Neural progenitor cell (in vitro differentiated cells): Measurements from ENCODE around the gene HYLS1. TPM values are rescaled to one million over a fixed set of nuclear protein-coding genes. Genes with fewer than 3 reads are reported as not detected.

Source experiments
- DNase-seq: peaks from one replicate; pipeline ENCODE4 v3.0.0-alpha.2; 2016; ENCODE audit warnings: low spot score
- H2AFZ ChIP-seq: fragments of 200-600 bp; sonication (generic); replicated peaks from 2 replicates; pipeline ENCODE4 v1.6.1; 2016; ENCODE audit warnings: antibody characterized with exemption
- H3F3A ChIP-seq: fragments of 200-600 bp; sonication (generic); 2 replicates; pipeline ENCODE4 v1.6.1; 2016; ENCODE audit warnings: antibody characterized with exemption, low read depth
- H3K27ac ChIP-seq: fragments of 200-600 bp; sonication (generic); 2 replicates; pipeline ENCODE4 v1.5.1; 2016; ENCODE audit warnings: mild to moderate bottlenecking
- H3K27me3 ChIP-seq: fragments of 200-600 bp; sonication (generic); 2 replicates; pipeline ENCODE4 v1.6.1; 2016; ENCODE audit warnings: mild to moderate bottlenecking, moderate library complexity
- H3K36me3 ChIP-seq: fragments of 200-600 bp; sonication (generic); 2 replicates; pipeline ENCODE4 v1.5.1; 2016
- H3K4me1 ChIP-seq: fragments of 200-600 bp; sonication (generic); 2 replicates; pipeline ENCODE4 v1.6.1; 2016; ENCODE audit warnings: mixed run types
- H3K4me2 ChIP-seq: fragments of 200-600 bp; sonication (generic); 2 replicates; pipeline ENCODE4 v1.6.1; 2016
- H3K4me3 ChIP-seq: fragments of 200-600 bp; sonication (generic); 2 replicates; pipeline ENCODE4 v1.5.1; 2016
- H3K79me2 ChIP-seq: fragments of 200-600 bp; sonication (generic); 2 replicates; pipeline ENCODE4 v1.6.1; 2016; ENCODE audit warnings: low read depth
- H3K9ac ChIP-seq: fragments of 200-600 bp; sonication (generic); 2 replicates; pipeline ENCODE4 v1.6.1; 2016
- H3K9me3 ChIP-seq: fragments of 200-600 bp; sonication (generic); 2 replicates; pipeline ENCODE4 v1.5.1; 2016; ENCODE audit warnings: low read depth
- H4K20me1 ChIP-seq: fragments of 200-600 bp; sonication (generic); 2 replicates; pipeline ENCODE4 v1.6.1; 2016; ENCODE audit warnings: low read depth
- H3K27ac Mint-ChIP-seq: 3 replicates; pipeline ENCODE4 v1.8.0; 2021; ENCODE audit warnings: mixed read lengths
- H3K27me3 Mint-ChIP-seq: 2 replicates; pipeline ENCODE4 v1.8.0; 2022; ENCODE audit warnings: low read depth, mild to moderate bottlenecking, inconsistent platforms, moderate library complexity, mixed read lengths; ENCODE audit not compliant: insufficient read depth
- H3K36me3 Mint-ChIP-seq: 3 replicates; pipeline ENCODE4 v1.8.0; 2021; ENCODE audit warnings: mixed read lengths
- H3K4me1 Mint-ChIP-seq: 3 replicates; pipeline ENCODE4 v1.8.0; 2021; ENCODE audit warnings: mixed read lengths
- H3K4me3 Mint-ChIP-seq: 3 replicates; pipeline ENCODE4 v1.8.0; 2021; ENCODE audit warnings: mild to moderate bottlenecking, moderate library complexity, mixed read lengths
- H3K9me3 Mint-ChIP-seq: 3 replicates; pipeline ENCODE4 v1.8.0; 2020; ENCODE audit warnings: mixed read lengths
- EZH2 ChIP-seq: fragments of 200-600 bp; sonication (generic); IDR thresholded peaks from 2 replicates; pipeline ENCODE4 v1.6.1; 2017; ENCODE audit warnings: antibody characterized with exemption, mild to moderate bottlenecking, moderate library complexity
- EZH2phosphoT487 ChIP-seq: fragments of 200-600 bp; sonication (generic); IDR thresholded peaks from 2 replicates; pipeline ENCODE4 v1.6.1; 2017; ENCODE audit warnings: antibody characterized with exemption
- total RNA-seq: library from RNA; depleted of rRNA; stranded (reverse); fragments of >200 nt; gene quantifications from 2 replicates; pipeline ENCODE4 v1.2.3, GENCODE V29; 2015; ENCODE audit warnings: low replicate concordance
- TF ChIP-seq, protein P1 (sequence below): fragments of 200-600 bp; sonication (generic); IDR thresholded peaks from 2 replicates; pipeline ENCODE4 v1.5.1; 2017; ENCODE audit warnings: antibody characterized with exemption, mild to moderate bottlenecking

HYLS1 gene
- total RNA-seq, 1 donor from 2014 or later = 8.9 TPM

DNA sequence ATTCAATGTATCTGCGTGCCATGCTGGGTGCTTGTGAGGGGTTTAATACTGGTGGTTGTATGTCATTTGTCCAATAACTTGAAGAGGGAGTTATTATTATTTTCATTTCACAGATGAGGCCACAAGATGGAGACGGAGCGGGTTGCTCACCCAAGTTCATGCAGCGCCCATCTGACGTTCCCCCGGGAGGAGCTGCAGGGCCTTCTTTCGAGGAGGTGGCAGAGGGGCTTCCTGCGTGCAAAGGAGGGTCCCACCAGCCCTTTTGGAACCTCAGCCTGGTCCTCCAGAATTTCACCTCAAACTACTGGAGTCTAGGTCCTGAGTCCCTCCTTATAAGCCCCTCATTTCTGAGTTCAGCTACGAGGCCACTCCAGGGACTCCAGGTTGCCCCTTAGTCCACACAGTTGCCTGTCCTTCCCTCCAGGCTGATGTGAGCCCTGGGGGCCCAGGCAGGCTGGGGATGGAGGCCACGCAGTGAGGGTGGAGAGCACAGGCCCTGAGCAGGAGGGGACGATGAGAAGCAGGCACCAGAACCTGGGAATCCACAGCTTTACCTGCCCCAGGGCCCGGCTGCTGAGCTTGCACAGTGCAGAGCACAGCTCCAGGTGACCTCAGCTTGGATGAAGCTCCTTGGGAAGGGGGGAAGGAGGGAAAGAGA, 55.4 kb downstream of the HYLS1 start:
- Mint-ChIP-seq H3K9me3 (peaks cover 3% of the 10 kb centered on the region), H3K4me3 (no peak overlapping the region), H3K27me3 (peaks cover 12% of the 10 kb centered on the region), H3K27ac (no peak overlapping the region), H3K36me3 (peaks cover 3% of the 10 kb centered on the region), H3K4me1 (peaks cover 46% of the 10 kb centered on the region)
- no peak overlapping the region for H3K27ac ChIP-seq
- no peaks in the 10 kb centered on the region for H4K20me1 ChIP-seq
- no peak overlapping the region for H2AFZ ChIP-seq
- peaks cover 8% of the 10 kb centered on the region for H3K4me1 ChIP-seq
- no peak for DNase-seq
- no peak overlapping the region for H3K4me3 ChIP-seq
- H3K27me3 ChIP-seq = no peaks in the 10 kb centered on the region
- no peak overlapping the region for H3K4me2 ChIP-seq
- no peaks in the 10 kb centered on the region for H3K79me2 ChIP-seq
- H3K9me3 ChIP-seq = no peaks in the 10 kb centered on the region
- TF ChIP-seq, protein P1, sequence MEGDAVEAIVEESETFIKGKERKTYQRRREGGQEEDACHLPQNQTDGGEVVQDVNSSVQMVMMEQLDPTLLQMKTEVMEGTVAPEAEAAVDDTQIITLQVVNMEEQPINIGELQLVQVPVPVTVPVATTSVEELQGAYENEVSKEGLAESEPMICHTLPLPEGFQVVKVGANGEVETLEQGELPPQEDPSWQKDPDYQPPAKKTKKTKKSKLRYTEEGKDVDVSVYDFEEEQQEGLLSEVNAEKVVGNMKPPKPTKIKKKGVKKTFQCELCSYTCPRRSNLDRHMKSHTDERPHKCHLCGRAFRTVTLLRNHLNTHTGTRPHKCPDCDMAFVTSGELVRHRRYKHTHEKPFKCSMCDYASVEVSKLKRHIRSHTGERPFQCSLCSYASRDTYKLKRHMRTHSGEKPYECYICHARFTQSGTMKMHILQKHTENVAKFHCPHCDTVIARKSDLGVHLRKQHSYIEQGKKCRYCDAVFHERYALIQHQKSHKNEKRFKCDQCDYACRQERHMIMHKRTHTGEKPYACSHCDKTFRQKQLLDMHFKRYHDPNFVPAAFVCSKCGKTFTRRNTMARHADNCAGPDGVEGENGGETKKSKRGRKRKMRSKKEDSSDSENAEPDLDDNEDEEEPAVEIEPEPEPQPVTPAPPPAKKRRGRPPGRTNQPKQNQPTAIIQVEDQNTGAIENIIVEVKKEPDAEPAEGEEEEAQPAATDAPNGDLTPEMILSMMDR = no peak
- no peak for TF ChIP-seq EZH2
- no peak for TF ChIP-seq EZH2phosphoT487
- H3K9ac ChIP-seq = no peak overlapping the region
- H3K36me3 ChIP-seq = no peaks in the 10 kb centered on the region
- peaks cover 5% of the 10 kb centered on the region for H3F3A ChIP-seq

DNA sequence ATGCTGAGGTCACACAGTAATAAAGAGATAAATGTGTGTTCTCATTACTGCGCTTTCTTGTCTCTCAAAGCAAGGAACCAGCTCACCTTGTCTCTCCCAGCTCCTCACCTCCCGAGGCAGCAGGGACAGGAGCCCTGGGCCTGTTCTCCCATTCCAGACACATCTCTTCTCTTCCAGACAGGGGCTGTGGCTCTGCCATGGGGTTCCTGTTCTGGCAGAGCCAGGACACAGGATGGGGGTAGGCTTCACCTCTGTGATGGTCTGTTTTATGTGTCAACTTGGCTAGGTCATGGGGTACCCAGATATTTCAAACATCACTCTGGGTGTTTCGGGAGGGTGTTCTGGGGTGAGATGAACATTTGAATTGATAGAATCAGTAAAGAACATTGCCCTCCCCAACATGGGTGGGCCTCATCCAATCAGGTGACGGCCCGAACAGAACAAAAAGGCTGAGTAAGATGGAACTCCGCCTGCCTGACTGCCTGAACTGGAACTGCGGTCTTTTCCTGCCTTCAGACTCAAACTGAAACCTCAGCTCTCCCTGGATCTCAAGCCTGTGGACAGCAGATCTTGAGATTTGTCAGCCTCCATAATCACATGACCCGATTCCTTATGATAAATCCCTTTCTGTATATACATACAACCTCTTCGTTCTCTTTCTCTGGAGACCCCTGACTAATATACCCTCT, 56.3 kb downstream of the HYLS1 start:
- DNase-seq = no peak
- H3K27ac ChIP-seq = no peak overlapping the region
- Mint-ChIP-seq H3K36me3 (peaks cover 3% of the 10 kb centered on the region), H3K9me3 (peaks cover 3% of the 10 kb centered on the region), H3K27ac (peak overlapping the region; percentile 72), H3K27me3 (peaks cover 12% of the 10 kb centered on the region), H3K4me1 (peaks cover 38% of the 10 kb centered on the region), H3K4me3 (no peak overlapping the region)
- H3K27me3 ChIP-seq = no peaks in the 10 kb centered on the region
- H2AFZ ChIP-seq = no peak overlapping the region
- TF ChIP-seq EZH2 = no peak
- no peak for TF ChIP-seq EZH2phosphoT487
- TF ChIP-seq, protein P1 = no peak
- H3K36me3 ChIP-seq = no peaks in the 10 kb centered on the region
- no peak overlapping the region for H3K9ac ChIP-seq
- H3K79me2 ChIP-seq = no peaks in the 10 kb centered on the region
- peaks cover 5% of the 10 kb centered on the region for H3F3A ChIP-seq
- H3K9me3 ChIP-seq = no peaks in the 10 kb centered on the region
- peaks cover 8% of the 10 kb centered on the region for H3K4me1 ChIP-seq
- H4K20me1 ChIP-seq = no peaks in the 10 kb centered on the region
- no peak overlapping the region for H3K4me2 ChIP-seq
- H3K4me3 ChIP-seq = no peak overlapping the region

DNA sequence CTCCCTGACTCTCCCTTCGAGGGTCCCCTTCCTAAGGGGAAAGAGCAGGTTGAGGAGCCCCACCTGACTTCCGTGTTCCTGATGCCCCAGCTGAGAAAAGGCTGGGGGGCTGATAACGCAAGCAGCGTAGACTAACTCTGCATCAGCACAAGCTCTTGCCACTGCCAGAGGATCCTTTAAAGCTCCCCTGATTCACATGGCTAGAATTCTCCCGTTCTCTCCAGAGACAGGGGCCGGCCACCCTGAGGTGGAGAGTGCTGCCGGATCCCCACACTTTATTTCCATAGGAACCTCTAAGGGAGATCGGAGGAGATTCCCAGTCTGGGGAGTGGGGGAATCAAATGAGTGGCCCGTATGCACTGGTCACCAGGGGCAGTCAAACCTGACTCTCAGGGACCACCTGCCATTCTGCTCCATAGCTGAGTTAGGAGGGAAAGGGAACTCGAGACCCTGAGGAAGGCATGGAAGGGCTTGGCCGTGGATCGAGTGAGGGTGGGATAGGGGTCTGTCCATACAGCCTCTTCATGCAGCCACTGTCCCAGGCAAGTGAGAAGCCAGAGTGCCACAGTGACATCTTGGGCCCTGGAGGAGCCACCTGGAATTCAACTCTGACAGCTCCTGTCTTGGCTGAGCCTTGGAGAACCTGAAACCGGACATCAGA, 57.0 kb downstream of the HYLS1 start:
- Histone ChIP-seq H2AFZ (no peak overlapping the region), H3K27me3 (no peaks in the 10 kb centered on the region), H4K20me1 (no peaks in the 10 kb centered on the region), H3K4me2 (no peak overlapping the region), H3K9ac (no peak overlapping the region), H3K4me1 (peaks cover 8% of the 10 kb centered on the region), H3F3A (peaks cover 5% of the 10 kb centered on the region), H3K36me3 (no peaks in the 10 kb centered on the region), H3K9me3 (no peaks in the 10 kb centered on the region), H3K79me2 (no peaks in the 10 kb centered on the region), H3K4me3 (no peak overlapping the region), H3K27ac (no peak overlapping the region)
- peaks cover 12% of the 10 kb centered on the region for H3K27me3 Mint-ChIP-seq
- no peak for DNase-seq
- TF ChIP-seq EZH2phosphoT487 = no peak
- TF ChIP-seq EZH2 = no peak
- TF ChIP-seq, protein P1 = no peak
- no peak overlapping the region for H3K4me3 Mint-ChIP-seq
- H3K27ac Mint-ChIP-seq = no peak overlapping the region
- H3K4me1 Mint-ChIP-seq = peaks cover 34% of the 10 kb centered on the region
- peaks cover 3% of the 10 kb centered on the region for H3K9me3 Mint-ChIP-seq
- peaks cover 6% of the 10 kb centered on the region for H3K36me3 Mint-ChIP-seq
